NCI-H2107 treated with DMSO at 0.1 percent for 48 hours (cell line): ENCODE data around the gene BCORL1.

Experiments
- DNase-seq: peaks from one replicate; lab custom pipeline; 2025; ENCODE audit not compliant: unreplicated experiment; lab: John Stamatoyannopoulos, UW

The BCORL1 gene

GRCh38 chrX:129963729-129964128, 18.7 kb upstream of the BCORL1 start:
- DNase-seq = no peak

DNA sequence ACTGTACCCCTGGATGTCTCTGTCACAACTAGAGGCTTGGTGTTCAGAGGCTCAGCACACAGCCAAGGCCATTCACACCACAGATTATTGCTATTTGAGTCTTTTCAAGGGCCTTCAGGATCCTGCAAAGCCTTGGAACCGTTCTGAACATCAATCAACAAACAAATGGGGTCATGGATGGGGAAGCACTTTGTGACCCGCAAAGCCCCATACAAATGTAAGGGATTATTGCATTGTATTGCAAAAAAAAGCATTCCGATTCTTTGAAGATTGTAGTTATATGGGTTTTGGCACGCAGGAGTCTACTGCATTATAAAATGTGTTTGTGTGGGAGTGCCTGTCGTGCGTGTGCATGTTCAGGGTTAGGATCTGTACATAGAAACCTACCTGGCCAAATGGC, 17.3 kb upstream of the BCORL1 start:
- DNase-seq = no peak

- no peak for DNase-seq
Observed at GRCh38 chrX:129968968-129969367, 13.5 kb upstream of the BCORL1 start.

DNA sequence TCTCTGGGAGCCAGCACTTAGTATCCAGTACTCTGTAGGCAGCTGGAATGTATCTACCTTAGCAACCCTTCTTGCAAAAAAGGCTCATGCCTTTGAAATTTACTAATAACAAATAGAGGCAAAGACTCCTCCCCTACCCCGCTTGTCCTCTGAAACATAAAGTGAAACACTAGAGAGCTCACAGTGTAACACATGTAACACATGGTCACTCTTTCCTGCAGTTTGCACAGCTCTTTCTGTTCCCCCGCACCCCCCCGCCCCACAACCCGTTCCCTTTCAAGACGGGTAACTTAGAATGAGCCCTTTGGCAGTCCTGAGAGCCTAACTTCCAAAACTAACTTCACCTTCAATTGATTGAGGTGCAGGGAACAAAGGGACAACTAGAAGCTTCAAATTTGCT, 6.0 kb upstream of the BCORL1 start:
- no peak for DNase-seq

DNA sequence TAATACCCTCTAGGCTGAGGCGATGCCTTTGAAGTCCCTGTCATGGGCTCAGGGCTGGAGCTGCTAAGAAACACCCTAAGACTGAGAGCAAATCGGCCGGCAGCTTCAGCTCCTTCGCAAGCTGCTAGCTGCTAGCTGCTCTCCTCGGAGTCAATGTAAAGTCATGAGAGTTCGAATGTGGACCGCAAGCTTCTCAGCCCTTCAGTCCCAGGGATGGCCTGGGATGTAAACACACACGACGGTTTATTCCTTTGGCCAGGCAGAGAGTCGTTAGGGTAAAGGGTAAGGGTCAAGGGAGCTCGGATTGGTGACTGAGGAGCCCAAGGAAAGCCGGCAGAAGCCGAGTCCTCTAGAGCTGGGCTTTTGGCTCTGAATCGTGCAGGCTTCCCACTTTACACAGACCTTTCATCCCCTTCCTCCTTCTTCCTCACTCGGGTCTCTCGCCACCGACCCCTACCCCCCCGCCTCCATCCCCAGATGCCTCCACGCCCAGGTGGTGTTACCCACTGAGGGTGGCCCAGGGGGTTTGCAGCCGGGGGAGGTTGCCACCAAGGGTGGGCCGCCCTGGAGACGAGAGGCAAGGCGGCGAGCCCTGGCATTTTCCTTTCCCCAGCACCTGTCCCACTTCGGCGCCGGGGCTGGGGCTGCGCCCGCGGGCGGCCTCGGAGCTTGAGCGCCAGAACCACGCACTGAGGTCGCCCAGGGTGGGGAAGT, 3.1 kb upstream of the BCORL1 start:
- DNase-seq = no peak

GRCh38 chrX:129980001-129980401, 2.4 kb upstream of the BCORL1 start:
- no peak for DNase-seq

GRCh38 chrX:129980540-129981199, 1.8 kb upstream of the BCORL1 start:
- no peak for DNase-seq

GRCh38 chrX:129981200-129981553, 1.3 kb upstream of the BCORL1 start:
- DNase-seq = no peak

DNA sequence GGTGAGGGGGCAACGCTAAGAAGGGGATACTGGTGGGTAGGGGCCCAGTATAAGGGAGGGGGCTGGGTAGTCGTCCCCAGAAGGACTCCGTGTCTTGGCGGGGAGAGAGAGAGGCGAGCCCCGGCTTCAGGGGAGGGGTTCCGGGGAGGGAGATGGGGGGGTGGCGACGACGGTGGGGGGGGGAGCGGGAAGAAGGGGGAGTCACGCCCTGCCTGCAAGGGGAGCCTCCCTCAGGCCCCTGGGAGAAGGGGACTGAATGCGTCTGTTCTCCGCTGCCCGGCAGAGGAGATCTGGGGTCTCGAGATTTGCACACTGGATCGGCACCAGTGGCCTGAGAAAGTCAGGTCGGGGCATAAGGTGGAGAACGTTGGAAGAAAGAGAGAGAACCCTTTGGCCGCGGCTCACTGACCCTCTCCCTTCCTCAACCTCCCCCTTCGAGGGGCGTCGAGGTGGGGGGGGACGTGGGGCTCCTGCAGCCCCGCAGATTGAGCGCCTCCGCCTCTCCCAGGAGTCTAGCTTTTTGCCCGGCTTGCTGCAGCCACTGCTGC, 609 bp upstream of the BCORL1 start:
- no peak for DNase-seq

DNA sequence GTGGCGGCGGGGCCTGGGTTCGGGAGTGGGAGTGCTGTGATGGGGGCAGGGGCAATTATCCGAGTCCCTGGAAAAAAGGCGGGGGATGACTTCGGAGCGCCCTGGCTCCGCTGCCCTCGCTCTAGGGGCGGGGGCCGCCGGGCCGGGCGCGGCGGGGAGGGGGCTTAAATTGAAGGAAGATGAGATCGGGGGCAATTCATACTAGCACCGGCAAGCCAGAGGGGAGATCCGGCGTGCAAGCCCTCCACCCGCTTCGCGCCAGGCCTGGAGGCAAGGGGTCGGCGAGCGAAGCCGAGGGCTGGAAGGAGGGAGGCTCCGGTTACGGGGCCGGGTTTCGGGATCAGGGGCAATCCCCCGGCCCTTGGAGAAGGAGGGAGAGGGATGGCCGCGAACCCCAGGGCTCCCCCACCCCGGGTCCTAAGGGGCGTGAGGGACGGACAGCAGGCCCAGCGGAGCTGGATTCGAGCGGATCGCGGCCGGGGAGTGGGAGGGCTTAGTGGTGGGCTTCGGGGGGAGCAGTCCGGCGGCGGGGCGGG, 1.2 kb downstream of the BCORL1 start:
- no peak for DNase-seq

GRCh38 chrX:129984111-129984958, 1.9 kb downstream of the BCORL1 start:
- no peak for DNase-seq

- no peak for DNase-seq
Observed at GRCh38 chrX:129987871-129988270, 5.4 kb downstream of the BCORL1 start.

DNA sequence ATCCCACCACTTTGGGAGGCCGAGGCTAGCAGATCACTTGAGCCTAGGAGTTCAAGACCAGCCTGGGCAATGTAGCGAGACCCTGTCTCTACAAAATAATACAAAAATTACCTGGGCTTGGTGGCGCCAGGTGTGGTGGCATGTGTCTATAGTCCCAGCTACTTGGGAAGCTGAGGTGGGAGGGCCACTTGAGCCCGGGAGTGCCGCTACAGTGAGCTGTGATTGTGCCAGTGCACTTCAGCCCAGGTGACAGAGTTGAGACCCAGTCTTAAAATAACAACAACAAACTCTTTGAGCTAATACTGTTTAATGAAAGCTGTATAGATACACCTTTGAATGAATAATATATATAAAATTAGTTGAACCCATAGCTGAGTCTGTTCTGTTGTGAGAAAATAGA, 9.7 kb downstream of the BCORL1 start:
- DNase-seq = no peak

DNA sequence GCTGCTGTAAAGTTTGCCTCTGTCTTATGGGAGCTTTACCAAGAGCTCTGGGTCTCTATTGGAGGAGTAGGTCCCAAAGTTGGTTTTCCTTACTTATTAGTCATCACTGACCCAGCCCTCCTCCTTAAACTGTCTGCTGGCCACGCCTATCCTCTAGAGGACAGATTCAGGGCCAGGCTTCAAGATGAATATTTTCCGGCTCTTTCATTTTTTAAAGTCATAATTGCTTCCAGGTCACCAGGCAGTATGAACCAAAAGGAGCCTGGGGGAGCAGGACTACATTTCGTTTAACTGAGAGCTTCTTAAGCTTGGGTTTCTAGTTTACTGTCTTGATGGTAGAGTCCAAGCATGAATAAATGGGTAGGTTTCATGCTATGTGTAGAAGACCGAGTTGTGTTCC, 13.7 kb downstream of the BCORL1 start:
- no peak for DNase-seq

GRCh38 chrX:129997086-129997485, 14.7 kb downstream of the BCORL1 start:
- no peak for DNase-seq

DNA sequence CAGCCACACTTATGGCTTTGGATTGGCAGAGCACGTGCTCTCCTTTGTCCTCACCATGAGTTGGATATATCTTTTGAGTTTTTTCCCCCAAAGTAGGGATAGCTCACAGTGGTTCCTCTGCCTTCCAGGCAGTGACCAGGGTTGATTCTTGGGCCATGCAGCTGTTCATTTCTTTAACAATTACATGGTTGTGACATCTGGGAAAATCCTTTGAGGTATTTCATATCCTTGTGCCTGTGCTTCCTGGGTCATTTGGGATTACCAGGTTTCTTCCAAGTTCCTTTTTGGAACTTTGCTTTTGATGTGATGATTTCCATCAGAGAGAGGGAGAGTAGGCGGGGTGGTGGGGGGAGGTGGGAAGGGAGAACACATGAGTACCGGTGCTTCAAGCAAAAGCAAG, 15.6 kb downstream of the BCORL1 start:
- DNase-seq = no peak

GRCh38 chrX:130001893-130002292, 19.5 kb downstream of the BCORL1 start:
- no peak for DNase-seq

- no peak for DNase-seq
Observed at GRCh38 chrX:130002541-130002940, 20.1 kb downstream of the BCORL1 start.

GRCh38 chrX:130005089-130005807, 22.8 kb downstream of the BCORL1 start:
- DNase-seq = no peak

DNA sequence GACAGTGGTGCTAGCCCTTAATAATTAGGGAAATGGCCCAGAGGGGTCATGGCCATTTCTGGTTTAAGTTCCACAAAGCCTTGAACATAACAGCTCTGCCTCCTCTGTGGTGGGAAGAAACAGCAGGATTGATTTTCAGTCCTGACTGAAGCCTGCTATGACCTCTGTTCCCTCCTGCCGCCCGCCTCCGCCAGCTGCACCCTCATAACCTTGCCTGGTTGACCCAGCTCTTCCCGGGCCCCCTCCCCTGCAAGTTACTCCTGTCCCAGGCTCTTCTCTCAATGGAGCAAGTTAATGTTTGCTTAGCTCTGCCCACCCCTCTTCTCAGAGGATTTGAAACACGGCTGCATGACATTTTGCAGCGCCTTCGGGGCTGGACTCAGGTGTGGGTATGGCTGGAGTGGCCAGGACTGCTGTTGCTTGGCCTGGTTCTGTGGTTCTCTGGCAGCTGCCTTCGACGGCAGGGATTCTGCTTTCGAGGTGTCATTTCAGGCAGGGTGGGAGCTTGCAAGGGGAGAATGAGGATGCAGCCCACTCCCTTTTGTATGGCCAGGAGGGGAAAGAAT, 27.3 kb downstream of the BCORL1 start:
- no peak for DNase-seq

GRCh38 chrX:130012683-130013082, 30.2 kb downstream of the BCORL1 start:
- no peak for DNase-seq
